ENCODE results near the gene DNAJB13.

Gene DNAJB13

DNA sequence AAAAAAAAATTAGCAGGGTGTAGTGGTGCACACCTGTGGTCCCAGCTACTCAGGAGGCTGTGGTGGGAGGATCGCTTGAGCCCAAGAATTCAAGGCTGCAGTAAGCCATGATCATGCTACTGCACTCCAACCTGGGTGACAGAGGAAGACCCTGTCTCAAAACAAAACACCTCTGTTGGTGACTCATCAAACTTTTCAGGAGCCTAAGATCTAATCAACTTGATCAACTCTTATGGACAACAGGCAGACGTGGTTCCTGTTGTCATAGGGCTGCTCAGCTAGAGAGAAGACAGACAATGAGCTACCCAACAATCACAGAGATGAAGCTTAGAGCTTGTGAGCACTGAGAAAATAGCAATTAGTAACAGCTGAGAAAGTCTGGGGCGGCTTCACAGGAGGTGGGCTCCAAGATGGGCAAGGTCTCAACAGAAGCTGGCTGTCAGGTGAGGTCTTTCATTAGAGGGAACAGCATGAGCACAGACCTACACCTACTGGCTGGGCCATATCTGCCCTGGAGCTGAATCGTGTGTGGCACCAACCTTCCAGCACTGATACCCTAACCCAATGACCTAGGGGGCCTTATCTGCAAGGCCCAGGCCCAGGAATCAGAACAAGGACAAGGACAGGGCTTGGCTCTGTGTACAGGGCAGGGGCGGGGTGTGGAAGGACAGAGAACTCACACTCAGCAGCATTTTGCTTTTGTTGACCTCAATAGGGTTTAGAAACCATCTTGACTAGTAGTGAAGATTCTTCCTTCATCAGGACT, 65.3 kb downstream of the DNAJB13 start:
- no peak for DNase-seq

- no peak for DNase-seq
These were observed 66.8 kb downstream of the DNAJB13 start for GRCh38 chr11:74017631-74018030.

- no peak for DNase-seq
These were observed 67.6 kb downstream of the DNAJB13 start for GRCh38 chr11:74018331-74019005.

DNA sequence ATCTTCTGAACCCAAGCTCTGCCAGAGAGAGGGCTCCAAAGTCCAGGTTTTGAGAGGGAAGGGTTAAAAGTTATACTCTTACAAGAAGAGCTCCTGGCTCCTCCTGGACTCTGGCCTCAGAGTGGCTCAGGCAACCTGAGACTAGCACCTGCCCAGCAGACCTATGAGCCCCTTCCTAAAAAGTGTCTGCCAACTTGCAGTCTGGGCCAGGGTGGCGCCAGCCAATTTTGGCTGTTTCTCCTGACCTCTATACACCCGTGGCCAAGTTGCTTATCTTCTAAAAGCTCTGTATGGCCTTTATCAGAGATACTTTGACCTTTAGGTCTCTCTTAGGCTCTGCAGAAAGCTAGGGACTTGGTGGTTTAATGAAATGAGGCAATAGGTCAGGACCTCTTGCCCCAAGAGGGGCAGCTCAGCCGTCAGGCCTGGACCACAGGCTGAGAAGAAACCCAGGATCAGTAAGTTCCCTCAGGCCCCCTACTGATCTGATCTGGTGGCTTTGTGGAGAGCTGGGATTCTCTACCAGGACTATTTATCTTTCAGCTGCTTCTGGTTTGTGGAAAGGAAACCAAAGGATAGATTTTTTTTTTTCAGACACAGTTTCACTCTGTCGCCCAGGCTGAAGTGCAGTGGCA, 68.4 kb downstream of the DNAJB13 start:
- no peak for DNase-seq

DNA sequence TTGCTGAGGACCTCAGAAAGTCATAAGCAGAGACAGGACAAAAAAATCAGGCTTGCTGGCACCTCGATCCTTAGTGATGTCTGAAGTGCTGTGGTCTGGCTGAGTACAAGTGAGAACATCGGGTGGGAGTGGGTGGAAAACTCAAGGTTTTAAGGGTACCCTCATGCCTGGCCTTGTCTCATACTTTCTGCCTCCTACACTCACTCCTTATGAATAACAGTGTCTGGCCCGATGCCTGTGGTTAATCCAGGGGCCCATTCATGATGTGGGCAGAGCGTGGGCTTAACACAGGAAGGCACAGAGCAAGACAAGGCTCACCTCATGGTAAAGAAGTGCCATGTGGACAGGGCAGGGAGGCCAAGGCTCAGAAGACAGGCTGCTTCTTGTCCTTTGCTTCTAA, 69.0 kb downstream of the DNAJB13 start:
- no peak for DNase-seq
